Stimulated activated naive CD8-positive, alpha-beta T cell treated with anti-CD3 and anti-CD28 coated beads, Interleukin-15, Interleukin-2, amounts not matched to agents 100 U/mL and 50 U/mL, for 24 hours (primary cell): ENCODE data around the gene TULP3.

ENCODE experiments used
- ATAC-seq: fragments of 150-1000 bp; cut with Tn5 transposase; one replicate; pipeline ENCODE4 v1.10.0; 2021
- DNase-seq: peaks from one replicate; pipeline ENCODE4 v3.0.0; 2021

The TULP3 gene

GRCh38 chr12:2930865-2931264 lies 40.2 kb downstream of the TULP3 start:
- no peak for ATAC-seq
- no peak for DNase-seq

- DNase-seq: no peak
These were observed 42.9 kb downstream of the TULP3 start for GRCh38 chr12:2933586-2933985.

GRCh38 chr12:2934371-2934770 lies 43.7 kb downstream of the TULP3 start:
- no peak for DNase-seq
- ATAC-seq: no peak

More at GRCh38 chr12:2933586-2933985, 42.9 kb downstream of the TULP3 start:
- ATAC-seq: no peak

- DNase-seq: no peak
- no peak for ATAC-seq
These were observed 45.6 kb downstream of the TULP3 start for GRCh38 chr12:2936301-2936700.

- DNase-seq: no peak
- ATAC-seq: no peak
These were observed 46.8 kb downstream of the TULP3 start for GRCh38 chr12:2937500-2937899.

- DNase-seq: no peak
These were observed 48.5 kb downstream of the TULP3 start for GRCh38 chr12:2939191-2939590.

GRCh38 chr12:2940564-2940963 lies 49.9 kb downstream of the TULP3 start:
- no peak for ATAC-seq
- no peak for DNase-seq

More at GRCh38 chr12:2939191-2939590, 48.5 kb downstream of the TULP3 start:
- no peak for ATAC-seq

- DNase-seq (no peak), ATAC-seq (no peak)
These were observed 50.8 kb downstream of the TULP3 start for GRCh38 chr12:2941524-2941923.

- DNase-seq (peak; percentile 75), ATAC-seq (peak; percentile 46)
These were observed 53.8 kb downstream of the TULP3 start for GRCh38 chr12:2944401-2945047.

- DNase-seq: no peak
- no peak for ATAC-seq
These were observed 58.7 kb downstream of the TULP3 start for GRCh38 chr12:2949411-2949810.

GRCh38 chr12:2955888-2956287 lies 65.2 kb downstream of the TULP3 start:
- ATAC-seq: no peak
- DNase-seq: no peak

GRCh38 chr12:2957816-2958431 lies 67.2 kb downstream of the TULP3 start:
- no peak for DNase-seq
- ATAC-seq: no peak

- DNase-seq (peak; percentile 5), ATAC-seq (peak; percentile 26)
These were observed 67.9 kb downstream of the TULP3 start for GRCh38 chr12:2958432-2959191.

GRCh38 chr12:2959192-2959504 lies 68.5 kb downstream of the TULP3 start, which contains the start of gene TEAD4:
Gene TEAD4 (plus strand): TSS chr12:2959397.
- ATAC-seq: peak; percentile 21
- DNase-seq: peak; percentile 38

- peak; percentile 25 for DNase-seq
- peak; percentile 50 for ATAC-seq
These were observed 69.1 kb downstream of the TULP3 start for GRCh38 chr12:2959505-2960389.

GRCh38 chr12:2960390-2960956 lies 69.8 kb downstream of the TULP3 start:
- peak; percentile 40 for ATAC-seq
- DNase-seq: peak; percentile 11

GRCh38 chr12:2960996-2961616 lies 70.4 kb downstream of the TULP3 start:
- no peak for DNase-seq
- no peak for ATAC-seq

GRCh38 chr12:2961705-2962104 lies 71.0 kb downstream of the TULP3 start:
- no peak for ATAC-seq
- no peak for DNase-seq

- ATAC-seq (no peak), DNase-seq (no peak)
These were observed 72.6 kb downstream of the TULP3 start for GRCh38 chr12:2963154-2963759.

- no peak for DNase-seq
- ATAC-seq: no peak
These were observed 73.1 kb downstream of the TULP3 start for GRCh38 chr12:2963760-2964292.

- DNase-seq (no peak), ATAC-seq (no peak)
These were observed 77.0 kb downstream of the TULP3 start for GRCh38 chr12:2967651-2968050.
